C4-2B (cell line): Measurements from ENCODE around the gene C17orf50.

Experiments used
- ZFX ChIP-seq: fragments of 450-650 bp; IDR thresholded peaks from 2 replicates; pipeline ENCODE4 v1.6.1; 2017
- TF ChIP-seq, protein P1 (sequence below): fragments of 450-650 bp; conservative IDR thresholded peaks from 2 replicates; pipeline ENCODE4 v1.5.1; 2017; ENCODE audit warnings: mild to moderate bottlenecking

DNA sequence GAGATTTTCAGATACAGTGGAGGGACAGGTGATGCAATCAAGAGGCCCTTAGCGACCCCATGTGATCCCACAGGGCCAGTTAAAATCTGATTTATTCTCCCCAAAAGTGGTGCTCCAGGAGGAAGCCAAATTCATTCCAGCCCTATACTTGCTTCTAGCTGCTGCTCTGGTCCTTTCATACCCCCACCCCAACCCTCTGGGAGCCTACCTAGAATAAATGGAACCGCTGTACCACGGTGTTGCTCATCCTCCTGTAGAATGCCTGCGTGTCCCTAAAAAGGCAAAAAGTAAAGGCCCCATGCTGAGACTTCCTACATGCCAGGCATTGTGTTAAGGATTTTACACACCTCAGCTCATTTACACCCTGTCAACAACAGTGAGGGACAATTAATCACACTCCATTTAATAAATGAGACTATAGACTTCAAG lies 31.3 kb upstream of the C17orf50 start:
- TF ChIP-seq, protein P1, sequence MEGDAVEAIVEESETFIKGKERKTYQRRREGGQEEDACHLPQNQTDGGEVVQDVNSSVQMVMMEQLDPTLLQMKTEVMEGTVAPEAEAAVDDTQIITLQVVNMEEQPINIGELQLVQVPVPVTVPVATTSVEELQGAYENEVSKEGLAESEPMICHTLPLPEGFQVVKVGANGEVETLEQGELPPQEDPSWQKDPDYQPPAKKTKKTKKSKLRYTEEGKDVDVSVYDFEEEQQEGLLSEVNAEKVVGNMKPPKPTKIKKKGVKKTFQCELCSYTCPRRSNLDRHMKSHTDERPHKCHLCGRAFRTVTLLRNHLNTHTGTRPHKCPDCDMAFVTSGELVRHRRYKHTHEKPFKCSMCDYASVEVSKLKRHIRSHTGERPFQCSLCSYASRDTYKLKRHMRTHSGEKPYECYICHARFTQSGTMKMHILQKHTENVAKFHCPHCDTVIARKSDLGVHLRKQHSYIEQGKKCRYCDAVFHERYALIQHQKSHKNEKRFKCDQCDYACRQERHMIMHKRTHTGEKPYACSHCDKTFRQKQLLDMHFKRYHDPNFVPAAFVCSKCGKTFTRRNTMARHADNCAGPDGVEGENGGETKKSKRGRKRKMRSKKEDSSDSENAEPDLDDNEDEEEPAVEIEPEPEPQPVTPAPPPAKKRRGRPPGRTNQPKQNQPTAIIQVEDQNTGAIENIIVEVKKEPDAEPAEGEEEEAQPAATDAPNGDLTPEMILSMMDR, result no peak
- no peak for TF ChIP-seq ZFX
